ENCODE results near the gene PPID. TPM values are rescaled to one million over a fixed set of nuclear protein-coding genes. Genes with fewer than 3 reads are reported as not detected.
A peak's percentile ranks its signal among the peaks of the same experiment; 100 is the strongest.
"Not testable (repeated sequence)": the region's sequence is repeated elsewhere in the genome, so short reads cannot be mapped to it uniquely, and the experiment has no call there.

Gene PPID
- total RNA-seq, 4 donors from 2014 or later = 12.0 to 21.1 (median 16.1) TPM

DNA sequence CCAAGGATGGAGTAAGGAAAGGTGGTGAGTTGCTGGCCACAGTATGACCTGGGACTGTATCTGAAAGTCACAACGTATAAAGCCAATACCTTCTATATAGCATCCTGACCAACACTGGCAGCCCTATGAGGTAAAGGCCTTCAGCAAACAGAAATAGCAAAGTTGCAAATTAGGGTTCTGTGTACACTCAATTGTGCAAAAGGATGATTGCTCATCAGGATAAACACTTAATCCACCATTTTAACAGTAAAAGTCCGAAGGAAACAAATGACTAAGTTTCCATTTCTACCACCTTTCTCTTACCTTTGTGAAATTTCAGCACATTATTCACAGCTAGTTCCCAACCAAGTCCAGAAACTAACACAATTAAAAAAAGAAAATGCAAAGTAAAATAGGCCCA, 44.3 kb upstream of the PPID start:
- peak overlapping the region in 3 of 4 donors; percentile 83 to 94 (median 92) for H3K27ac ChIP-seq
- no peaks in the 10 kb centered on the region for H3K9me3 ChIP-seq
- 42 to 46% methylated on average over 2 of the region's 2 CpGs for WGBS, 2 donors
- peaks cover 0 to 43% (median 14%) of the 10 kb centered on the region in 4 donors for H3K4me1 ChIP-seq
- H3K27me3 ChIP-seq = no peaks in the 10 kb centered on the region
- no peak for DNase-seq (ENCODE audit: low spot score in 2 of 2)
- TF ChIP-seq POLR2A (IDR thresholded peaks at IDR 0.05) = no peak
- no peak for TF ChIP-seq CTCF (IDR thresholded peaks at IDR 0.05)
- no peak overlapping the region for H3K4me3 ChIP-seq
- H3K36me3 ChIP-seq = no peaks in the 10 kb centered on the region

- peak overlapping the region in 2 of 4 donors; percentile 92 to 94 for H3K27ac ChIP-seq
- no peak for DNase-seq (ENCODE audit: low spot score in 2 of 2)
- H3K4me1 ChIP-seq = peaks cover 0 to 34% (median 7%) of the 10 kb centered on the region in 4 donors
- H3K27me3 ChIP-seq = no peaks in the 10 kb centered on the region
- TF ChIP-seq CTCF (IDR thresholded peaks at IDR 0.05) (no peak), POLR2A (IDR thresholded peaks at IDR 0.05) (no peak), EP300 (IDR thresholded peaks at IDR 0.05) (peak in 1 of 2 donors; percentile 32)
- 80 to 84% methylated on average over 6 of the region's 6 CpGs for WGBS, 2 donors
- H3K4me3 ChIP-seq = no peak overlapping the region
- H3K9me3 ChIP-seq = no peaks in the 10 kb centered on the region
- H3K36me3 ChIP-seq = no peaks in the 10 kb centered on the region
These were observed 43.3 kb upstream of the PPID start for GRCh38 chr4:158766434-158767044.

- H3K27me3 ChIP-seq = no peaks in the 10 kb centered on the region
- H3K27ac ChIP-seq = no peak overlapping the region
- H3K9me3 ChIP-seq = no peaks in the 10 kb centered on the region
- 44 to 48% methylated on average over 2 of the region's 2 CpGs for WGBS, 2 donors
- peaks cover 0 to 12% (median 0%) of the 10 kb centered on the region in 4 donors for H3K4me1 ChIP-seq
- H3K4me3 ChIP-seq = no peak overlapping the region
- H3K36me3 ChIP-seq = no peaks in the 10 kb centered on the region
- DNase-seq (ENCODE audit: low spot score in 2 of 2) = no peak
- TF ChIP-seq CTCF (IDR thresholded peaks at IDR 0.05) = no peak
- no peak for TF ChIP-seq POLR2A (IDR thresholded peaks at IDR 0.05)
- TF ChIP-seq EP300 (IDR thresholded peaks at IDR 0.05) = no peak
These were observed 40.3 kb upstream of the PPID start for GRCh38 chr4:158763462-158763861.

- Histone ChIP-seq H3K4me1 (peaks cover 0 to 4% (median 0%) of the 10 kb centered on the region in 4 donors), H3K36me3 (no peaks in the 10 kb centered on the region), H3K27me3 (no peaks in the 10 kb centered on the region), H3K9me3 (no peaks in the 10 kb centered on the region), H3K4me3 (no peak overlapping the region), H3K27ac (no peak overlapping the region)
- DNase-seq (ENCODE audit: low spot score in 2 of 2) = no peak
- WGBS, 2 donors = 79 to 86% methylated on average over 4 of the region's 4 CpGs
- TF ChIP-seq CTCF (IDR thresholded peaks at IDR 0.05) (no peak), EP300 (IDR thresholded peaks at IDR 0.05) (no peak), POLR2A (IDR thresholded peaks at IDR 0.05) (no peak)
These were observed 39.4 kb upstream of the PPID start for GRCh38 chr4:158762553-158762952.

GRCh38 chr4:158760866-158761265, 37.7 kb upstream of the PPID start:
- H3K36me3 ChIP-seq = no peaks in the 10 kb centered on the region
- TF ChIP-seq CTCF (IDR thresholded peaks at IDR 0.05) (no peak), POLR2A (IDR thresholded peaks at IDR 0.05) (no peak)
- H3K27ac ChIP-seq = no peak overlapping the region
- no peaks in the 10 kb centered on the region for H3K27me3 ChIP-seq
- 83 to 84% methylated on average over 4 of the region's 4 CpGs for WGBS, 2 donors
- H3K9me3 ChIP-seq = peaks cover 0 to 4% (median 0%) of the 10 kb centered on the region in 4 donors
- DNase-seq (ENCODE audit: low spot score in 2 of 2) = no peak
- no peaks in the 10 kb centered on the region for H3K4me1 ChIP-seq
- no peak overlapping the region for H3K4me3 ChIP-seq

DNA sequence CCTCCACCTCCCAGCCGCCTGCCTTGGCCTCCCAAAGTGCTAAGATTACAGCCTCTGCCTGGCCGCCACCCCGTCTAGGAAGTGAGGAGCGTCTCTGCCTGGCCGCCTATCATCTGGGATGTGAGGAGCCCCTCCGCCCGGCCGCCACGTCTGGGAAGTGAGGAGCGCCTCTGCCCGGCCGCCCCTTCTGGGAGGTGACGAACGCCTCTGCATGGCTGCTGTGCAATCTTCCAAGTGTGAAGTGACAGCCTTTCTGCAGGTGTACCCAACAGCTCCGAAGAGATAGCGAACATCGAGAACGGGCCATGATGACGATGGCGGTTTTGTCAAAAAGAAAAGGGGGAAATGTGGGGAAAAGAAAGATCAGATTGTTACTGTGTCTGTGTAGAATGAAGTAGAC, 36.3 kb upstream of the PPID start:
- not testable (repeated sequence) for H3K4me3 ChIP-seq; H3K27ac ChIP-seq; H3K9me3 ChIP-seq; H3K36me3 ChIP-seq; H3K4me1 ChIP-seq; H3K27me3 ChIP-seq; DNase-seq (ENCODE audit: low spot score in 2 of 2)
- whole genome bisulfite sequencing, 2 donors = 95% methylated on average over 17 to 19 of the region's 20 CpGs
